ENCODE measurements around the gene EMILIN1.

EMILIN1 gene

GRCh38 chr2:27081984-27082772, 3.8 kb downstream of the EMILIN1 start:
- DNase-seq = no peak

GRCh38 chr2:27082773-27083409, 4.5 kb downstream of the EMILIN1 start:
- no peak for DNase-seq

- no peak for DNase-seq
Observed at GRCh38 chr2:27083410-27084296, 5.2 kb downstream of the EMILIN1 start.

DNA sequence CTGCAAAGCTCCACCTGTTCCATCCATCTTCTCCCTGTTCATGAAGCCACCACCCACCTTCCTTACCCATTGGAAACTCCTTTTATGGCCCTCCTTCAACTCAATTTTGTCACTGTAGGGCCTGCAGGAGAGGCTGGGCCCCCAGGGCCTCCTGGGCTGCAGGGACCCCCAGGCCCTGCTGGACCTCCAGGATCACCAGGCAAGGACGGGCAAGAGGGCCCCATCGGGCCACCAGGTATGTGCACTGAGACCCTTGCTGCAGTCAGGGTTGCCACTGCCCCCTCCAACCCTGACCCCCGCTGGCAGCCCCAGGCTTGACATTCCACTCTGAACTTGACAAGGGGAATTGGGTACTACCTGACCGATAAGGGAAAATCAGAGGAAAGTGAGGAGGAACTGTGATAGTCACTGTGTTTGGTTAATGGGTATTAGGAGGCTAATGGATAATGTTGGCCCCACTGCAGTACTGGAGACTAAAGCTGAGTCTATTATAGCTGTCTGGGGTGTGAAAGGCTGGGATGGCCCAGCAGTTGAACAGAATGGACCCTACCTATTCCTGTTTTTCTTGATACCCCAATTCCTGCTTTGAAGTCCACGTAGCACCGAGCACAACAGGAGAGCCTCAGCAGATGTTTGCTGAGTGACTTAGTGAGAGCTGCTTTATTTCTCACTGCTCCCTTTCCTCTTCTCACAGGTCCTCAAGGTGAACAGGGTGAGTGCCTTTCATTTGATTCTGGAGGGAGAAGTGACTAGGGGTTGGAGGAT, 6.1 kb downstream of the EMILIN1 start:
- no peak for DNase-seq

DNA sequence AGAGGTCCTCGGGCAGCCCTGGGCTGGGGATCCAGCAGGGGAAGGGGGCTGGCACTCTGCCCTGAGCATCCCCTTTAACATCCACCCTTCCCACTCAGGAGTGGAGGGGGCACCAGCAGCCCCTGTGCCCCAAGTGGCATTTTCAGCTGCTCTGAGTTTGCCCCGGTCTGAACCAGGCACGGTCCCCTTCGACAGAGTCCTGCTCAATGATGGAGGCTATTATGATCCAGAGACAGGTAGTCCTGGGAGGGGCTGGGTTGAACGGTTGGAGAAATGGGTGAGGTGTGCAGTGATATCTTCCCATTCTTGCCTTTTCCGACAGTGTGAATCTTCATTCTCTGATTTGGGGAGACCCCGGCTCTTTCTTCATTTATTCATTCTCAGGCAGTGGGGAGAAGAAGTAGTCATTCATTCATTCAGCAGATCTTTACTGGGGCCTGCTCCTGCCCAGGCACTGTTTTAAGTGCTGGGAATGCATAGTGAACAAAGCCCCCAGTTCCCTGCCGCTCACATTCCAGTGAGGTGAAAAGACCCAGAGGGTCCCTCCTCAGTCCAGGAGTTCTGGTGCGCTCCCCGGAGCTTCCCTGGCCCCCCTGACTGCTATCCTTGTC, 6.8 kb downstream of the EMILIN1 start:
- no peak for DNase-seq

DNA sequence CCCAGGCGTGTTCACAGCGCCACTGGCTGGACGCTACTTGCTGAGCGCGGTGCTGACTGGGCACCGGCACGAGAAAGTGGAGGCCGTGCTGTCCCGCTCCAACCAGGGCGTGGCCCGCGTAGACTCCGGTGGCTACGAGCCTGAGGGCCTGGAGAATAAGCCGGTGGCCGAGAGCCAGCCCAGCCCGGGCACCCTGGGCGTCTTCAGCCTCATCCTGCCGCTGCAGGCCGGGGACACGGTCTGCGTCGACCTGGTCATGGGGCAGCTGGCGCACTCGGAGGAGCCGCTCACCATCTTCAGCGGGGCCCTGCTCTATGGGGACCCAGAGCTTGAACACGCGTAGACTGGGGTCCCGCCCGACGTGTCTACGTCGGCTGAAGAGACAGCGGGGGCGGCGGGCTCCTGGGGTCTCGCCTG, 7.3 kb downstream of the EMILIN1 start:
- peak; percentile 49 for DNase-seq

- DNase-seq = peak; percentile 91
Observed at GRCh38 chr2:27086090-27086723, 7.8 kb downstream of the EMILIN1 start.

GRCh38 chr2:27086724-27087593, 8.5 kb downstream of the EMILIN1 start, which contains the start of gene KHK:
Gene KHK, plus strand, starts transcription at chr2:27086772. Its CDS starts 488 bp downstream, at chr2:27087260.
- DNase-seq = peak; percentile 77

GRCh38 chr2:27087823-27088410, 9.5 kb downstream of the EMILIN1 start:
- no peak for DNase-seq

DNA sequence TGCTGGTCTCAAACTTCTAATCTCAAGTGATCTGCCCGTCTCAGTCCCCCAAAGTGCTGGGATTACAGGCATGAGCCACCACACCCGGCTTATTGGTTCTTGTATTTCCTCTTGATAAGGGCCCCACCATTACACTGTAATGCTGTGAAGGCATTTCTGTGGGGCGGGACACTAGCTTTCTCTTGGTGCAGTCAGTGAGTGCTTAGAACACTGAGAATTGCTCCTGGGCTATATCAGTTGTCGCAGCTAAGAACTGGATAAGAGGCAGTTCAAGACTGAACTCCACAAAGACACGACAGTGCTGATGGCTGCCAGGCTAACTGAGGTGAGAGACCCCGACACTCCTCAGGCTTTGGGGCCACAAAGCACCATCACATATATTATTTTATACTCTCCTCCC, 10.2 kb downstream of the EMILIN1 start:
- no peak for DNase-seq

- DNase-seq = no peak
Observed at GRCh38 chr2:27089111-27089954, 10.9 kb downstream of the EMILIN1 start.

DNA sequence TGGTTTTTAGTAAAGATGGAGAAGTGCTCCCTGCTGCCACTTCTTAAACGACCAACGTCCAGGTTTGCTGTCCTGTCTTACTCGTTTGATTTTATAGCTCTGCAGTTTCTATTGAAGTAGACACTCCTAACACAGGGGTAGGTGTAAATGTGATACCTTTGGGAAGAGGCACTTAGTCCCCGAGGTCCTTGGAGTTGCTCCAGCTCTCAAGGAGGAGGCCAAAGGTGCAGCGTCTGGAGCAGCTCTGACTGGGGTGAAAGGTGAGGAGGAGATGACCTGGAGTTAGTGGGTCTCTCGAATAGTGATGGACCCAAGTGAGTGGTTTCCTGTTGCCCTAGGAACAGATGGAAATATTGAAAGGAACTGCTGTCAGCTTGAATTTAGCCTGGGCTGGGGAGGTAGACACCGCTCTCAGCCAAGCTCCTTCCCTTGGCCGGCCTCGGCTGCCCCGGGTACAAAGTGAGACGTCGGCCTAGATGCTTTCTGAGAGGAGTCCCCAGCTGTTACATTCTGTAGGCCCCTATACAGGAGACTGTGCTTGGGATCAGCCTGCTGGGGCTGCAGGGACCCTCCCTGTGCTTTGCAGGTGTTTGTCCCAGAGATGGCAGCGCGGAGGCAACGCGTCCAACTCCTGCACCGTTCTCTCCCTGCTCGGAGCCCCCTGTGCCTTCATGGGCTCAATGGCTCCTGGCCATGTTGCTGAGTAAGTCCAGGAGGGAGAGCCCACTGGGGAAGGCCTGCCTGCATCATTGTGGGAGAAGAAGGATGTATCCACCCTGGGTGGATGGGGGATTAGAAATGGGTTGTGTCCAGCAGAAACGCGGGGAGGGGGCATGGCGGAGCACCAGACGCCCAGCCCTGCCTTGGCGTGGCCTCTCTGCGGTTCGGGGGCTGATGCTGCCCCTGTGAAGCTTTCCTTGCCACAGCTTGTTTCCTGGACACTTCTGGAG, 13.6 kb downstream of the EMILIN1 start:
- no peak for DNase-seq

DNA sequence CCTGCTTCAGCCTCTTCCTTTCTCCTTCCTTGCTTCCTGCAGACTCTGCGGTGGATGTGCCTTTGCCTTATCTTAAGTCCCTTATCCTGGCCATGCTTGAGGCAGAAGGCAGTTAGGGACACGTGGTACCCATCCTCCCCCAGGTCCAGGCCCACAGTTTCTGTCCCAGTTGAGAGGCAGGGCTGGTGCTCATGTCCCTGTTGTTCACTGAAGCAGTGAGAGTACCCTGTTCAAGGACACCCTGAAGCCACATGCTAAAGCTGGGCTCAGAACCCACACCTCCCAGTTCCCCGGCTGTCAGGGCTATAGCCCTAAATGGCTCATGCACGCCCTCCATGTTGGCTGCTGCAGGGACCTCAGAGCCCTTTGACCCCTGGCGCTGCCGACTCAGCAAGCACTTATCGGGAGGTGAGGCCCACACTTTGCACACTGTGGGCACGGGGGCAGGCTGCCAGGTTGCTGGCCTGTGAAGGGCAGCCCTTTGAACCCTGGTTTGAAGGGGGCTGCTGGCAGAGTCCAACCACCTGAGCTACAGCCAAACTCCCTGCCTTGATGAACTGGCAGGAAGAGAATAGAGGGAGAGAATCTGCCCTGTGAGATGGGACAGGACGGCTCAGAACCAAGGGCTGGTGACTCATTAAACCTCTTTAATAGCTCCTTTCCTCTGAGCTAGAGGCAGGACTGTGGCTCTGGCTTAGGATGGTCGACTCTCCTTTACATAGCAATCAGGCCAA, 14.4 kb downstream of the EMILIN1 start:
- DNase-seq = no peak

GRCh38 chr2:27093430-27094352, 15.3 kb downstream of the EMILIN1 start:
- DNase-seq = no peak

DNA sequence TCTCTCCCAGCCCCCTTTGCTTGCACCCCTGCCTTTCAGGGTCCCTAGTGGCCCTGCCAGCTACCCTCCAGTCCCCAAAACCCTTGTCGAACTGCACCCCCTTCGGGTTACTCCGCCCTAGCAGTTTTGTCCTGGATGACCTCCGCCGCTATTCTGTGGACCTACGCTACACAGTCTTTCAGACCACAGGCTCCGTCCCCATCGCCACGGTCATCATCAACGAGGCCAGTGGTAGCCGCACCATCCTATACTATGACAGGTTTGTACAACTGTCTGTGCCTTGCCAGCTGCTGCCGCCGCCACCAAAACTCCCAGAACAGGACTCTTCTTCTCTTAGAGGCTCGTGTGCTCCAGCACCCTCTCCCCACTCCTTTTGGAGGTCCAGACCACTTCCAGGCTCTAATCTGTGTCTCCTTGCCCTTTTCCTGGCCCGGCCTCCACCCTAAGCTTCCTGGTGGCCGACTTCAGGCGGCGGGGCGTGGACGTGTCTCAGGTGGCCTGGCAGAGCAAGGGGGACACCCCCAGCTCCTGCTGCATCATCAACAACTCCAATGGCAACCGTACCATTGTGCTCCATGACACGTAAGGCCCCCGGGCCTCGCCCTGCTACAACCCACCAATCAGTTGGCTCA, 16.1 kb downstream of the EMILIN1 start:
- DNase-seq = no peak

GRCh38 chr2:27095427-27095744, 17.0 kb downstream of the EMILIN1 start:
- DNase-seq = no peak

Data from NCI-H69 (cell line).